SU-DHL-6 (cell line): ENCODE data around the gene PROK1.

ENCODE experiments used
- H2AFZ ChIP-seq: fragments of 200-600 bp; sonication (generic); 2 replicates; pipeline ENCODE4 v1.6.1; 2014; ENCODE audit warnings: low read depth, mild to moderate bottlenecking, moderate library complexity, mixed read lengths, antibody characterized with exemption, low read length; ENCODE audit not compliant: severe bottlenecking
- H3F3A ChIP-seq: fragments of 200-600 bp; shearing (Covaris generic); 2 replicates; pipeline ENCODE4 v1.6.0; 2016; ENCODE audit warnings: antibody characterized with exemption, mild to moderate bottlenecking; ENCODE audit not compliant: insufficient read depth
- H3K27ac ChIP-seq: fragments of 200-600 bp; sonication (generic); 2 replicates; pipeline ENCODE4 v1.5.1; 2016; ENCODE audit warnings: low read depth, mild to moderate bottlenecking, low read length, moderate library complexity, mixed read lengths
- H3K27me3 ChIP-seq: fragments of 200-600 bp; sonication (generic), shearing (Covaris generic); 2 replicates; pipeline ENCODE4 v1.6.0; 2014; ENCODE audit warnings: mild to moderate bottlenecking, low read length
- H3K36me3 ChIP-seq: fragments of 200-600 bp; sonication (generic); 2 replicates; pipeline ENCODE4 v1.6.1; 2014; ENCODE audit warnings: mild to moderate bottlenecking, low read length, mixed read lengths
- H3K4me2 ChIP-seq: fragments of 300-600, 200-600 bp; shearing (Covaris generic), sonication (generic); 2 replicates; pipeline ENCODE4 v1.6.0; 2014; ENCODE audit warnings: low read length, low read depth, mild to moderate bottlenecking; ENCODE audit not compliant: poor library complexity, severe bottlenecking
- H3K4me3 ChIP-seq: fragments of 200-600 bp; sonication (generic); 2 replicates; pipeline ENCODE4 v1.5.1; 2014; ENCODE audit warnings: antibody characterized with exemption, low read length, mild to moderate bottlenecking, mixed read lengths; ENCODE audit not compliant: insufficient read depth, poor library complexity, severe bottlenecking
- H3K79me2 ChIP-seq: fragments of 200-600 bp; sonication (generic); 2 replicates; pipeline ENCODE4 v1.6.1; 2014; ENCODE audit warnings: mild to moderate bottlenecking, low read length, moderate library complexity; ENCODE audit not compliant: insufficient read depth
- H3K9ac ChIP-seq: fragments of 200-600 bp; sonication (generic); 2 replicates; pipeline ENCODE4 v1.7.0; 2014; ENCODE audit warnings: mild to moderate bottlenecking, low read length
- H3K9me2 ChIP-seq: fragments of 200-600 bp; sonication (generic); replicated peaks from 2 replicates; pipeline ENCODE4 v1.6.1; 2014; ENCODE audit warnings: low read length; ENCODE audit not compliant: insufficient read depth
- H3K9me3 ChIP-seq: fragments of 200-600 bp; sonication (generic); 2 replicates; pipeline ENCODE4 v1.6.1; 2014; ENCODE audit warnings: low read length, mixed read lengths; ENCODE audit not compliant: insufficient read depth
- H4K20me1 ChIP-seq: fragments of 200-600 bp; sonication (generic); 2 replicates; pipeline ENCODE4 v1.6.1; 2014; ENCODE audit warnings: low read depth, mild to moderate bottlenecking, antibody characterized with exemption, low read length, moderate library complexity, mixed read lengths
- EZH2phosphoT487 ChIP-seq: fragments of 200-600 bp; sonication (generic), shearing (Covaris generic); conservative IDR thresholded peaks from 2 replicates; pipeline ENCODE4 v1.6.1; 2018; ENCODE audit warnings: mild to moderate bottlenecking, antibody characterized with exemption, low read length, moderate library complexity, mixed read lengths
- TF ChIP-seq, protein P1 (sequence below): fragments of 200-600 bp; sonication (generic); IDR thresholded peaks from one replicate; pipeline ENCODE4 v1.5.1; 2017; ENCODE audit warnings: antibody characterized with exemption, mild to moderate bottlenecking, low read length, moderate library complexity; ENCODE audit not compliant: insufficient read depth, poor library complexity, severe bottlenecking

PROK1 gene

GRCh38 chr1:110460253-110461220 is 9.6 kb downstream of the PROK1 start:
- H3K9me3 ChIP-seq = no peaks in the 10 kb centered on the region
- H2AFZ ChIP-seq = no peak overlapping the region
- H3K36me3 ChIP-seq = no peaks in the 10 kb centered on the region
- TF ChIP-seq, protein P1, sequence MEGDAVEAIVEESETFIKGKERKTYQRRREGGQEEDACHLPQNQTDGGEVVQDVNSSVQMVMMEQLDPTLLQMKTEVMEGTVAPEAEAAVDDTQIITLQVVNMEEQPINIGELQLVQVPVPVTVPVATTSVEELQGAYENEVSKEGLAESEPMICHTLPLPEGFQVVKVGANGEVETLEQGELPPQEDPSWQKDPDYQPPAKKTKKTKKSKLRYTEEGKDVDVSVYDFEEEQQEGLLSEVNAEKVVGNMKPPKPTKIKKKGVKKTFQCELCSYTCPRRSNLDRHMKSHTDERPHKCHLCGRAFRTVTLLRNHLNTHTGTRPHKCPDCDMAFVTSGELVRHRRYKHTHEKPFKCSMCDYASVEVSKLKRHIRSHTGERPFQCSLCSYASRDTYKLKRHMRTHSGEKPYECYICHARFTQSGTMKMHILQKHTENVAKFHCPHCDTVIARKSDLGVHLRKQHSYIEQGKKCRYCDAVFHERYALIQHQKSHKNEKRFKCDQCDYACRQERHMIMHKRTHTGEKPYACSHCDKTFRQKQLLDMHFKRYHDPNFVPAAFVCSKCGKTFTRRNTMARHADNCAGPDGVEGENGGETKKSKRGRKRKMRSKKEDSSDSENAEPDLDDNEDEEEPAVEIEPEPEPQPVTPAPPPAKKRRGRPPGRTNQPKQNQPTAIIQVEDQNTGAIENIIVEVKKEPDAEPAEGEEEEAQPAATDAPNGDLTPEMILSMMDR = peak; percentile 83
- no peak for TF ChIP-seq EZH2phosphoT487
- no peak overlapping the region for H3K9ac ChIP-seq
- no peaks in the 10 kb centered on the region for H3K9me2 ChIP-seq
- no peaks in the 10 kb centered on the region; the same call in 1 of the 2 replicates for H3K27me3 ChIP-seq
- H3K4me2 ChIP-seq = no peak overlapping the region
- H3K27ac ChIP-seq = no peak overlapping the region
- no peaks in the 10 kb centered on the region for H4K20me1 ChIP-seq
- no peaks in the 10 kb centered on the region for H3F3A ChIP-seq
- H3K4me3 ChIP-seq = no peak overlapping the region
- no peaks in the 10 kb centered on the region for H3K79me2 ChIP-seq

DNA sequence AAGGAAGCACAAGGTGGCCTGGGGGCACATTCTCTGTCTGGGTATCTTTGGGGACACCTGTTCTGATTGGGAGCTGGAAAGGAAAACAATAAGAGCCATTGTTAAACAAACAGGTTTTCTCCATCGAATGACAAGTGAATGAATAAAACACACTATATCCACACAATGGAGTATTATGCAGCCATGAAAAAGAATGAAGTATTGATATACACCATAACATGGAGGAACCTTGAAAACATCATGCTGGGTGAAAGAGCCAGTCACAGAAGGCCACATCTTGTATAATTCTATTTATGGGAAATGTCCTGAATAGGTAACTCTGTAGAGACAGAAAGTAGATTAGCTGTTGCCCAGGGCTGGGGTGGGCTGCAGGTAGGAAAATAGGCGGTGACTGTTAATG is 11.1 kb downstream of the PROK1 start:
- H3K27ac ChIP-seq = no peak overlapping the region
- no peaks in the 10 kb centered on the region for H3F3A ChIP-seq
- no peak overlapping the region for H3K4me3 ChIP-seq
- H4K20me1 ChIP-seq = no peaks in the 10 kb centered on the region
- no peak overlapping the region for H2AFZ ChIP-seq
- no peak overlapping the region for H3K9ac ChIP-seq
- no peak overlapping the region for H3K4me2 ChIP-seq
- H3K9me2 ChIP-seq = no peaks in the 10 kb centered on the region
- H3K79me2 ChIP-seq = no peaks in the 10 kb centered on the region
- TF ChIP-seq EZH2phosphoT487 = no peak
- TF ChIP-seq, protein P1 = no peak
- H3K9me3 ChIP-seq = no peaks in the 10 kb centered on the region
- H3K27me3 ChIP-seq = no peaks in the 10 kb centered on the region; the same call in 1 of the 2 replicates
- H3K36me3 ChIP-seq = no peaks in the 10 kb centered on the region

DNA sequence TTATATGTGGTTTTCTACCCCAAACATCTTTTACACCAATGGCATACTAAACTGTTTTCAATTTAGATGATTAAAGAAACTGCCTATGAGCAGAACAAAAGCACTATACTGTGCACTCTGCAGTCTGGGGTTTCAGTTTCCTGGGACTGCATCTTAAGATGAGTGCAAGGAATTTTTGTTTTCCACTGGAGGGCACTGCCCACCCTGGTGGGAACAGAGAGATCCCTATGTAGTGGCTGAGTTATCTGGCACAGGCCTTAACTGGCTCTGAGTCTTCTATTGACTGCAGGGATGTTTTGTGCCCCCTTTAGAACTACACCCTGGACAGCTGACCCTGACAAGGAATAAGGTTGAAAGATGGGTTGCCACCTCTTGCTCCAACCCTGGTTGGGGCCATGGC is 12.0 kb downstream of the PROK1 start:
- H3F3A ChIP-seq = no peaks in the 10 kb centered on the region
- no peaks in the 10 kb centered on the region for H4K20me1 ChIP-seq
- no peak for TF ChIP-seq EZH2phosphoT487
- TF ChIP-seq, protein P1 = no peak
- no peaks in the 10 kb centered on the region for H3K79me2 ChIP-seq
- H3K27me3 ChIP-seq = peaks cover 3% of the 10 kb centered on the region; the same call in 1 of the 2 replicates
- H3K27ac ChIP-seq = no peak overlapping the region
- no peaks in the 10 kb centered on the region for H3K9me3 ChIP-seq
- no peak overlapping the region for H3K9ac ChIP-seq
- H2AFZ ChIP-seq = no peak overlapping the region
- H3K36me3 ChIP-seq = no peaks in the 10 kb centered on the region
- H3K9me2 ChIP-seq = no peaks in the 10 kb centered on the region
- no peak overlapping the region for H3K4me2 ChIP-seq
- no peak overlapping the region for H3K4me3 ChIP-seq
